Measurements from ENCODE around the gene JMJD4.
"Not testable (repeated sequence)": the region's sequence is repeated elsewhere in the genome, so short reads cannot be mapped to it uniquely, and the experiment has no call there.

The JMJD4 gene

DNA sequence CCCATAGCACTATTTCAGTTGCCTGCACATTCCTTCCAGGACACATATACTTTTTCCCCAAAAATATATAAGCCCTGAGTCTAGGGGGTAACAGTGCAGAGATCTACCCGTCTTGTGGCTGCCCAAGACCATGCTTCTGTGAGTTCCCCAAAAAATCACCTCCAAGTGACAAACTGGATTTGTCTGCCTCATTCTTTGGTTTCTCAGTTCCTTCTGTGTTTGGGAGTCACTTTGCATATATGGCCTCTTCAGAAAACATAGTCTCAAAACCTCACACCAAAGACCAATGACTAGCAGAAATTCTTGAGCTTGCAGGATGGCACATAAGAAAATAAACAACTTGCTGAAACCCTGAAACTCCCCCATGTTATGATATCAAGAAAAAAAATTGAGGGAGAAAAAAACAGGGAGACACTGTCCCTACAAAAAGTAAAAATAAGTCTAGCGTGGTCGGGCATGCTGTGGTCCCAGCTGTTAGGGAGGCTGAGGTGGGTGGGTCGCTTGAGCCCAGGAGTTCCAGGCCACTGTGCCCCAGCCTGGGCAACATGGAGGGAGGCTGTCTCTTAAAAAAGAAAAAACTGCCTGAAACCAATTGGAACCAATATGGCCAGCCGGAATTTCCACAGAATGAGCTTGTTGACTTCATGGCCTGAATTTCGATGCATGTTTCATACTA is 8.0 kb downstream of the JMJD4 start:
- Histone ChIP-seq H3K36me3 (ENCODE audit: control insufficient read depth in 1 of 2, insufficient read depth in 2 of 2, low read length in 2 of 2) (peaks cover 6 to 9% of the 10 kb centered on the region in 2 donors), H3K27me3 (ENCODE audit: control insufficient read depth in 1 of 2, insufficient read depth in 2 of 2, low read length in 2 of 2) (peaks cover 0 to 4% of the 10 kb centered on the region in 2 donors), H3K9ac (ENCODE audit: low read depth in 1 of 2, low read length in 2 of 2) (no peak overlapping the region), H3K4me3 (ENCODE audit: low read depth in 1 of 2, low read length in 2 of 2) (no peak overlapping the region), H3K27ac (ENCODE audit: low read depth, low read length) (no peak overlapping the region), H3K9me3 (ENCODE audit: control insufficient read depth in 1 of 2, low read length in 2 of 2) (peaks cover 1% of the 10 kb centered on the region in 2 donors), H3K4me1 (ENCODE audit: control insufficient read depth in 1 of 2, insufficient read depth in 2 of 2, low read length in 2 of 2) (peaks cover 10 to 34% of the 10 kb centered on the region in 2 donors)

DNA sequence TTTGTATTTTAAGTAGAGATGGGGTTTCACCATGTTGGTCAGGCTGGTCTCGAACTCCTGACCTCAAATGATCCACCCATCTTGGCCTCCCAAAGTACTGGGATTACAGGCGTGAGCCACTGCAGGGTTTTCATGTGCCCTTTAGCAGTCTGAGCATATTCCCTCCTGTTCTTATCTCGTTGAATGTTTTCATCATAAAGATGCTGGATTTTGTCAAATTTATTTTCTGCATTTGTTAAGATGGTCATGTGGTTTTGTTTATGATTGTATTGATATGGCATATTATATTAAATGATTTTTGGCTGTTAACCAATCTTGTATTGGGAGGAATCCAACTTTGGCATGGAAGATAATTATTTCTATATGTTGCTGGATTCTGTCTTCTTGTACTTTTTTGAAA is 8.8 kb downstream of the JMJD4 start:
- Histone ChIP-seq H3K9me3 (ENCODE audit: control insufficient read depth in 1 of 2, low read length in 2 of 2) (peaks cover 8 to 9% of the 10 kb centered on the region in 2 donors), H3K4me1 (ENCODE audit: control insufficient read depth in 1 of 2, insufficient read depth in 2 of 2, low read length in 2 of 2) (peaks cover 9 to 31% of the 10 kb centered on the region in 2 donors), H3K9ac (ENCODE audit: low read depth in 1 of 2, low read length in 2 of 2) (no peak overlapping the region), H3K4me3 (ENCODE audit: low read depth in 1 of 2, low read length in 2 of 2) (no peak overlapping the region), H3K27ac (ENCODE audit: low read depth, low read length) (no peak overlapping the region), H3K27me3 (ENCODE audit: control insufficient read depth in 1 of 2, insufficient read depth in 2 of 2, low read length in 2 of 2) (peaks cover 0 to 4% of the 10 kb centered on the region in 2 donors), H3K36me3 (ENCODE audit: control insufficient read depth in 1 of 2, insufficient read depth in 2 of 2, low read length in 2 of 2) (peaks cover 1 to 2% of the 10 kb centered on the region in 2 donors)

DNA sequence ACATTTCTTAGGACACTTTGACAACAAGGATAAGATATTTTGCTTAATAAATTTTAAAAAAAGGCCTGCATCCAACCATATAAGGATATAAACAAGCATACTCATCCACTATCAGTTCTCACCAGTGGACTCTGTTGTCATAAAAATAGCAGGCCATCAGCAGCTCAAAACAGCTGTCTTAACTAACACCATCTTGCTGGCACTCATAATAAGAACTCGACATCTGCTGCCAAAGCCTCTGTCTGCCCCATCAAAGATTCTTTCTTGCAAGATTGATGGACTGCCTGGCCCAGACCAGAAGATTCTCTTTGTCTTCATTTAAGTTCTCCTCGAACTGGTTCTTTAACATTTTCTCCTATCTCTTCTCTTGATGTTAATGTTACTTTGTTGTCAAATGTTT is 10.1 kb downstream of the JMJD4 start:
- H3K4me3 ChIP-seq (ENCODE audit: low read depth in 1 of 2, low read length in 2 of 2) = no peak overlapping the region
- peaks cover 0 to 4% of the 10 kb centered on the region in 2 donors for H3K27me3 ChIP-seq (ENCODE audit: control insufficient read depth in 1 of 2, insufficient read depth in 2 of 2, low read length in 2 of 2)
- H3K4me1 ChIP-seq (ENCODE audit: control insufficient read depth in 1 of 2, insufficient read depth in 2 of 2, low read length in 2 of 2) = peaks cover 0 to 23% of the 10 kb centered on the region in 2 donors
- peaks cover 15 to 18% of the 10 kb centered on the region in 2 donors for H3K9me3 ChIP-seq (ENCODE audit: control insufficient read depth in 1 of 2, low read length in 2 of 2)
- no peaks in the 10 kb centered on the region for H3K36me3 ChIP-seq (ENCODE audit: control insufficient read depth in 1 of 2, insufficient read depth in 2 of 2, low read length in 2 of 2)
- no peak overlapping the region for H3K27ac ChIP-seq (ENCODE audit: low read depth, low read length)
- no peak overlapping the region for H3K9ac ChIP-seq (ENCODE audit: low read depth in 1 of 2, low read length in 2 of 2)

DNA sequence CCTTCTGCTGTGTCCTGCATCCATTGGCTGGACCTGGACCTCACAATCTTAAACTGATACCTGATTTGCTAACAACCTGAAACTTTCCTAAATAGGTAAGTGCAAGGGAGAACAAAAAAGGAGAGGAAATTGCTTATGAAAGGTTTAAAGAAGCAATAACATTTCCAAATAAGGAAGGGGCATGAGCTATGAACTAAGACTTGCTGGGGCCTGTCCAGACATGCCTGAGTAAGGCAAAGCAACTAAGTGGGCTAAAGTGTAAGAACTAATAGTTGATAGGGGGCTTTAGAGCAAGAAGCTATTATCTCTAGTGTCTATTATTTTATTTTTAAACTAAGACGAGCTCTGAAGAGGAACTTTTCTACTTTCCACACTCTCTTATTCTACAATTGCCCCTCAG is 11.6 kb downstream of the JMJD4 start:
- Histone ChIP-seq H3K4me1 (ENCODE audit: control insufficient read depth in 1 of 2, insufficient read depth in 2 of 2, low read length in 2 of 2) (peaks cover 0 to 9% of the 10 kb centered on the region in 2 donors), H3K4me3 (ENCODE audit: low read depth in 1 of 2, low read length in 2 of 2) (no peak overlapping the region), H3K9ac (ENCODE audit: low read depth in 1 of 2, low read length in 2 of 2) (no peak overlapping the region), H3K27ac (ENCODE audit: low read depth, low read length) (no peak overlapping the region), H3K27me3 (ENCODE audit: control insufficient read depth in 1 of 2, insufficient read depth in 2 of 2, low read length in 2 of 2) (peaks cover 0 to 4% of the 10 kb centered on the region in 2 donors), H3K9me3 (ENCODE audit: control insufficient read depth in 1 of 2, low read length in 2 of 2) (peaks cover 21 to 29% of the 10 kb centered on the region in 2 donors), H3K36me3 (ENCODE audit: control insufficient read depth in 1 of 2, insufficient read depth in 2 of 2, low read length in 2 of 2) (no peaks in the 10 kb centered on the region)

DNA sequence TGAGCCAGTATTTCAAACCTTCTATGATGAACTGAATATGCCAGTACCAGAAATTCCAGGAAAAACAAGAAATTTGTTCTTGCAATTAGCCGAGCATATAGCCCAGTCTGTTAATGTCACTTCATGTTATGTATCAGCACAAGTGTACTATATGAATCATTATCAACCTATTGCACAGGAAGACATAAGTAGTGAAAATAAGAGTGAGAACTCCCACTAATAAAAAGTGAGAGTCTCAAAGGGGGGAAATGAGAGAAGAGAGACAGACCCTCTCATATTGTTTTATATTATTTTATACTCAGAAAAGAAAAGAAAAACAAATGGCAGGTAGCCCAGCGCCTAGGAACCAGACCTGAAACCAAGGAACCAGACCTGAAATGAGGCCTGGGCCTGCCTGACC is 16.2 kb downstream of the JMJD4 start:
- no peaks in the 10 kb centered on the region for H3K27me3 ChIP-seq (ENCODE audit: control insufficient read depth in 1 of 2, insufficient read depth in 2 of 2, low read length in 2 of 2)
- no peak overlapping the region for H3K9ac ChIP-seq (ENCODE audit: low read depth in 1 of 2, low read length in 2 of 2)
- peaks cover 21 to 29% of the 10 kb centered on the region in 2 donors for H3K9me3 ChIP-seq (ENCODE audit: control insufficient read depth in 1 of 2, low read length in 2 of 2)
- H3K36me3 ChIP-seq (ENCODE audit: control insufficient read depth in 1 of 2, insufficient read depth in 2 of 2, low read length in 2 of 2) = no peaks in the 10 kb centered on the region
- H3K4me3 ChIP-seq (ENCODE audit: low read depth in 1 of 2, low read length in 2 of 2) = no peak overlapping the region
- no peaks in the 10 kb centered on the region for H3K4me1 ChIP-seq (ENCODE audit: control insufficient read depth in 1 of 2, insufficient read depth in 2 of 2, low read length in 2 of 2)
- no peak overlapping the region for H3K27ac ChIP-seq (ENCODE audit: low read depth, low read length)

DNA sequence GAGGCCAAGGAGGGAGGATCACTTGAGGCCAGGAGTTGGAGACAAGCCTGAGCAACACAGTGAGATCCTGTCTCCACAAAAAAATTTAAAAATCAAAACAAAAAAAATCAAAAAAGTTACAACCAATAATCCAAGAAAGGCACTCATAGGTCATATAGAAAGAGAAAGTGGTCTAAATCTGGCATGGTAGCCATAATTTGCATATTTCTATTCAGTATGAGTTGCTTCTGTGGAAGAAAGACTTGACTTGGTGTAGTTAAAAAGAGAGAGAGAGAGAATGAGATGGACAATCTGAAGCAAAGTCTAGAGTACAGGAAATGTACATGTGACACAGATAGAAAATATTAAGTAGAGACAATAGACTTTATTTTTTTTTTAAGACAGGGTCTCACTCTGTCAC is 22.5 kb downstream of the JMJD4 start:
- Histone ChIP-seq H3K9me3 (ENCODE audit: control insufficient read depth in 1 of 2, low read length in 2 of 2) (peaks cover 4 to 6% of the 10 kb centered on the region in 2 donors), H3K4me3 (ENCODE audit: low read depth in 1 of 2, low read length in 2 of 2) (no peak overlapping the region), H3K36me3 (ENCODE audit: control insufficient read depth in 1 of 2, insufficient read depth in 2 of 2, low read length in 2 of 2) (no peaks in the 10 kb centered on the region), H3K27ac (ENCODE audit: low read depth, low read length) (no peak overlapping the region), H3K27me3 (ENCODE audit: control insufficient read depth in 1 of 2, insufficient read depth in 2 of 2, low read length in 2 of 2) (no peaks in the 10 kb centered on the region), H3K9ac (ENCODE audit: low read depth in 1 of 2, low read length in 2 of 2) (no peak overlapping the region), H3K4me1 (ENCODE audit: control insufficient read depth in 1 of 2, insufficient read depth in 2 of 2, low read length in 2 of 2) (no peaks in the 10 kb centered on the region)

DNA sequence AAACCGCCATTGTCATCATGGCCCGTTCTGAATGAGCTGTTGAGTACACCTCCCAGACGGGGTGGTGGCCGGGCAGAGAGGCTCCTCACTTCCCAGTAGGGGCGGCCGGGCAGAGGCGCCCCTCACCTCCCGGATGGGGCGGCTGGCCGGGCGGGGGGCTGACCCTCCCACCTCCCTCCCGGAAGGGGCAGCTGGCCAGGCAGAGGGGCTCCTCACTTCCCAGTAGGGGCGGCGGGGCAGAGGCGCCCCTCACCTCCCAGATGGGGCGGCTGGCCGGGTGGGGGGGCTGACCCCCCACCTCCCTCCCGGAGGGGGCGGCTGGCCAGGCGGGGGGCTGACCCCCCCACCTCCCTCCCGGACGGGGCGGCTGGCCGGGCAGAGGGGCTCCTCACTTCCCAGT is 24.6 kb downstream of the JMJD4 start:
- not testable (repeated sequence) for H3K4me1 ChIP-seq (ENCODE audit: control insufficient read depth in 1 of 2, insufficient read depth in 2 of 2, low read length in 2 of 2); H3K36me3 ChIP-seq (ENCODE audit: control insufficient read depth in 1 of 2, insufficient read depth in 2 of 2, low read length in 2 of 2); H3K27ac ChIP-seq (ENCODE audit: low read depth, low read length); H3K4me3 ChIP-seq (ENCODE audit: low read depth in 1 of 2, low read length in 2 of 2); H3K27me3 ChIP-seq (ENCODE audit: control insufficient read depth in 1 of 2, insufficient read depth in 2 of 2, low read length in 2 of 2); H3K9me3 ChIP-seq (ENCODE audit: control insufficient read depth in 1 of 2, low read length in 2 of 2); H3K9ac ChIP-seq (ENCODE audit: low read depth in 1 of 2, low read length in 2 of 2)

DNA sequence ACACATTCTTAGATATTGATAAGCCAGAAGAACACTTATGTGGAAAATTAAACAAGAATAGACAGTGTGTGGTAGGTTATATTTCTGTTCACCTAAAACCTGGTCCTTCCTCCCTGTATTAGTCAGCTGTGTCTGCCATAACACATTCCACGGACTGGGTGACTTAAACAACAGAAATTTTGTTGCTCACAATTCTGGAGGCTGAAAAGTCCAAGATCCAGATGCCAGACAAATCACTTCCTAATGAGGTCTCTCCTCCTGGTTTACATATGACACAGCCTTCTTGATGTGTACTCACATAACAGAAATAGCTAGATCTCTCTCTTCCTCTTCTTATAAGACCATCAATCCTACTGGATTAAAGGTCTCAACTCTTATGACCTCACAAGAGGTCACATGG is 25.7 kb downstream of the JMJD4 start:
- H3K9me3 ChIP-seq (ENCODE audit: control insufficient read depth in 1 of 2, low read length in 2 of 2) = peaks cover 6 to 9% of the 10 kb centered on the region in 2 donors
- no peaks in the 10 kb centered on the region for H3K27me3 ChIP-seq (ENCODE audit: control insufficient read depth in 1 of 2, insufficient read depth in 2 of 2, low read length in 2 of 2)
- no peak overlapping the region for H3K27ac ChIP-seq (ENCODE audit: low read depth, low read length)
- no peak overlapping the region for H3K9ac ChIP-seq (ENCODE audit: low read depth in 1 of 2, low read length in 2 of 2)
- no peaks in the 10 kb centered on the region for H3K36me3 ChIP-seq (ENCODE audit: control insufficient read depth in 1 of 2, insufficient read depth in 2 of 2, low read length in 2 of 2)
- no peak overlapping the region for H3K4me3 ChIP-seq (ENCODE audit: low read depth in 1 of 2, low read length in 2 of 2)
- no peaks in the 10 kb centered on the region for H3K4me1 ChIP-seq (ENCODE audit: control insufficient read depth in 1 of 2, insufficient read depth in 2 of 2, low read length in 2 of 2)

DNA sequence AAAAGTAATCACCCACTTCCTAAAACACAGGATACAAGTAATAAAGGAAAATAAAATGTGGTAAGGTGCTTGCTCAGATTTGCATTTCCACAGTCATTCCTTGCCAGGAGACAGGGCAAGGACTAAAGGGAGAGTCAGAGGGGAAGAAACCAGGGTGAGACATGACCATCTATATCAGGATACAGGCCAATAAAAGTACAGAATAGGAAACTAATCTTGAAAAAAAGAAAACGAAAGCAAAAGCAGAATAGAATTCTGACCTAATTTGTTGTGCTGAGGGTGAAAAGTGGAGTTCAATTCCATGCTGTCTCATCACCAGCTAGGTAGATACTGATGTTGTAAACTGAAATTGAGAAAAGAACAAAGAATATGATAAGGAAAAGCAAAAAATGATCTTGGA is 27.3 kb downstream of the JMJD4 start:
- no peaks in the 10 kb centered on the region for H3K4me1 ChIP-seq (ENCODE audit: control insufficient read depth in 1 of 2, insufficient read depth in 2 of 2, low read length in 2 of 2)
- H3K27me3 ChIP-seq (ENCODE audit: control insufficient read depth in 1 of 2, insufficient read depth in 2 of 2, low read length in 2 of 2) = no peaks in the 10 kb centered on the region
- peaks cover 6 to 9% of the 10 kb centered on the region in 2 donors for H3K9me3 ChIP-seq (ENCODE audit: control insufficient read depth in 1 of 2, low read length in 2 of 2)
- no peak overlapping the region for H3K4me3 ChIP-seq (ENCODE audit: low read depth in 1 of 2, low read length in 2 of 2)
- no peak overlapping the region for H3K27ac ChIP-seq (ENCODE audit: low read depth, low read length)
- no peak overlapping the region for H3K9ac ChIP-seq (ENCODE audit: low read depth in 1 of 2, low read length in 2 of 2)
- H3K36me3 ChIP-seq (ENCODE audit: control insufficient read depth in 1 of 2, insufficient read depth in 2 of 2, low read length in 2 of 2) = no peaks in the 10 kb centered on the region

DNA sequence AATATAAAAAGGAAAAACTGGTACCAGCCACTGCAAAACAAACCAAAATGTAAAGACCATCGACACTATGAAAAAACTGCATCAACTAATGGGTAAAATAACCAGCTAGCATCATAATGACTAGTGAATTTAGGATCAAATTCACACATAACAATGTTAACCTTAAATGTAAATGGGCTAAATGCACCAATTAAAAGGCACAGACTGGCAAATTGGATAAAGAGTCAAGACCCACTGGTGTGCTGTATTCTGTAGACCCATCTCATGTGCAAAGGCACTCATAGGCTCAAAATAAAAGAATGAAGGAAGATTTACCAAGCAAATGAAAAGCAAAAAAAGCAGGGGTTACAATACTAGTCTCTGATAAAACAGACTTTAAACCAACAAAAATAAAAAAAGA is 33.5 kb downstream of the JMJD4 start:
- peaks cover 12 to 19% of the 10 kb centered on the region in 2 donors for H3K9me3 ChIP-seq (ENCODE audit: control insufficient read depth in 1 of 2, low read length in 2 of 2)
- H3K4me1 ChIP-seq (ENCODE audit: control insufficient read depth in 1 of 2, insufficient read depth in 2 of 2, low read length in 2 of 2); H3K9ac ChIP-seq (ENCODE audit: low read depth in 1 of 2, low read length in 2 of 2); H3K27ac ChIP-seq (ENCODE audit: low read depth, low read length); H3K36me3 ChIP-seq (ENCODE audit: control insufficient read depth in 1 of 2, insufficient read depth in 2 of 2, low read length in 2 of 2); H3K4me3 ChIP-seq (ENCODE audit: low read depth in 1 of 2, low read length in 2 of 2); H3K27me3 ChIP-seq (ENCODE audit: control insufficient read depth in 1 of 2, insufficient read depth in 2 of 2, low read length in 2 of 2): not testable (repeated sequence)
